ENCODE results near the gene GPR153.

DNA sequence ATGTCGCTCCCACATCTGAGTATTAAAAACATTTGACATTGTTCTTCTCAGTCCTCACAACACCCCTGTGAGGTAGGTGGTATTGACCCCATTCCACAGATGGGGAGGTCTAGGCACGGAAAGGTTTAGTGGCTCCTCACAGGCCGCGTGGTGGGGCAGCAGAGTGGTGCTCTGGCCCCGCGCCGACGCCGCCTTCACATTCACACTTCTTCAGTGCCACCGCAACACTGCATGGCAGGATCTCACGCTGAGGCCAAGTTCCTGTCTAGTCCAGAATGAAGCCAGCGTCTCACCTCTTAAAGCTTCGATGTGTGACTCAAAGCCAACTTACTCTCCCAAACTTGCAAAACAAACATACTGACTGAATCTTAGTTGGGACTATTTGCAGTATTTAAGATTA lies 37.3 kb downstream of the GPR153 start:
- TF ChIP-seq, protein P1, sequence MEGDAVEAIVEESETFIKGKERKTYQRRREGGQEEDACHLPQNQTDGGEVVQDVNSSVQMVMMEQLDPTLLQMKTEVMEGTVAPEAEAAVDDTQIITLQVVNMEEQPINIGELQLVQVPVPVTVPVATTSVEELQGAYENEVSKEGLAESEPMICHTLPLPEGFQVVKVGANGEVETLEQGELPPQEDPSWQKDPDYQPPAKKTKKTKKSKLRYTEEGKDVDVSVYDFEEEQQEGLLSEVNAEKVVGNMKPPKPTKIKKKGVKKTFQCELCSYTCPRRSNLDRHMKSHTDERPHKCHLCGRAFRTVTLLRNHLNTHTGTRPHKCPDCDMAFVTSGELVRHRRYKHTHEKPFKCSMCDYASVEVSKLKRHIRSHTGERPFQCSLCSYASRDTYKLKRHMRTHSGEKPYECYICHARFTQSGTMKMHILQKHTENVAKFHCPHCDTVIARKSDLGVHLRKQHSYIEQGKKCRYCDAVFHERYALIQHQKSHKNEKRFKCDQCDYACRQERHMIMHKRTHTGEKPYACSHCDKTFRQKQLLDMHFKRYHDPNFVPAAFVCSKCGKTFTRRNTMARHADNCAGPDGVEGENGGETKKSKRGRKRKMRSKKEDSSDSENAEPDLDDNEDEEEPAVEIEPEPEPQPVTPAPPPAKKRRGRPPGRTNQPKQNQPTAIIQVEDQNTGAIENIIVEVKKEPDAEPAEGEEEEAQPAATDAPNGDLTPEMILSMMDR (conservative IDR thresholded peaks at IDR 0.05; ENCODE audit: low read depth, low read length), result no peak
- TF ChIP-seq EZH2 (IDR thresholded peaks at IDR 0.05; ENCODE audit: low read length, unreplicated experiment), result no peak
